ENCODE measurements around the gene MAPK7. TPM values are rescaled to one million over a fixed set of nuclear protein-coding genes. Genes with fewer than 3 reads are reported as not detected.

The MAPK7 gene
- polyA plus RNA-seq, 4 donors = 18.4 to 19.9 (median 18.8) TPM

- no peak for FAIRE-seq
Measured at GRCh38 chr17:19407601-19408345, 29.5 kb downstream of the MAPK7 start.

GRCh38 chr17:19408346-19408710, 30.0 kb downstream of the MAPK7 start:
- Histone ChIP-seq H3K9me3 (ENCODE audit: control insufficient read depth in 2 of 2, insufficient read depth in 1 of 2, low read depth in 1 of 2, low read length in 1 of 2) (no peaks in the 10 kb centered on the region), H3K36me3 (ENCODE audit: control insufficient read depth in 3 of 3, insufficient read depth in 2 of 3, low read depth in 1 of 3, low read length in 3 of 3) (no peaks in the 10 kb centered on the region), H3K4me3 (ENCODE audit: low read depth in 1 of 3, low read length in 3 of 3) (no peak overlapping the region), H3K27me3 (ENCODE audit: control insufficient read depth in 3 of 3, insufficient read depth in 3 of 3, low read length in 3 of 3) (peaks cover 0 to 13% (median 0%) of the 10 kb centered on the region in 3 donors), H3K4me1 (ENCODE audit: control insufficient read depth in 3 of 3, insufficient read depth in 2 of 3, low read depth in 1 of 3, low read length in 2 of 3) (no peaks in the 10 kb centered on the region), H3K27ac (ENCODE audit: low read depth in 1 of 3, low read length in 2 of 3) (no peak overlapping the region)
- WGBS, 3 donors = 90 to 97% (median 93%) methylated on average over 2 of the region's 2 CpGs
- no peak for FAIRE-seq
- no peak for DNase-seq

More at GRCh38 chr17:19407601-19408345, 29.5 kb downstream of the MAPK7 start:
- no peak overlapping the region for H3K27ac ChIP-seq (ENCODE audit: low read depth in 1 of 3, low read length in 2 of 3)
- no peaks in the 10 kb centered on the region for H3K36me3 ChIP-seq (ENCODE audit: control insufficient read depth in 3 of 3, insufficient read depth in 2 of 3, low read depth in 1 of 3, low read length in 3 of 3)
- 94 to 97% (median 94%) methylated on average over 10 of the region's 10 CpGs for WGBS, 3 donors
- H3K27me3 ChIP-seq (ENCODE audit: control insufficient read depth in 3 of 3, insufficient read depth in 3 of 3, low read length in 3 of 3) = peaks cover 0 to 13% (median 0%) of the 10 kb centered on the region in 3 donors
- no peaks in the 10 kb centered on the region for H3K9me3 ChIP-seq (ENCODE audit: control insufficient read depth in 2 of 2, insufficient read depth in 1 of 2, low read depth in 1 of 2, low read length in 1 of 2)
- H3K4me1 ChIP-seq (ENCODE audit: control insufficient read depth in 3 of 3, insufficient read depth in 2 of 3, low read depth in 1 of 3, low read length in 2 of 3) = no peaks in the 10 kb centered on the region
- no peak for DNase-seq
- no peak overlapping the region for H3K4me3 ChIP-seq (ENCODE audit: low read depth in 1 of 3, low read length in 3 of 3)

- no peaks in the 10 kb centered on the region for H3K9me3 ChIP-seq (ENCODE audit: control insufficient read depth in 2 of 2, insufficient read depth in 1 of 2, low read depth in 1 of 2, low read length in 1 of 2)
- H3K27ac ChIP-seq (ENCODE audit: low read depth in 1 of 3, low read length in 2 of 3) = no peak overlapping the region
- H3K36me3 ChIP-seq (ENCODE audit: control insufficient read depth in 3 of 3, insufficient read depth in 2 of 3, low read depth in 1 of 3, low read length in 3 of 3) = no peaks in the 10 kb centered on the region
- no peaks in the 10 kb centered on the region for H3K4me1 ChIP-seq (ENCODE audit: control insufficient read depth in 3 of 3, insufficient read depth in 2 of 3, low read depth in 1 of 3, low read length in 2 of 3)
- peaks cover 0 to 13% (median 0%) of the 10 kb centered on the region in 3 donors for H3K27me3 ChIP-seq (ENCODE audit: control insufficient read depth in 3 of 3, insufficient read depth in 3 of 3, low read length in 3 of 3)
- H3K4me3 ChIP-seq (ENCODE audit: low read depth in 1 of 3, low read length in 3 of 3) = no peak overlapping the region
- FAIRE-seq (no peak), DNase-seq (no peak)
- WGBS, 3 donors = 91 to 95% (median 93%) methylated on average over 3 of the region's 3 CpGs
Measured at GRCh38 chr17:19409066-19409465, 30.8 kb downstream of the MAPK7 start.

GRCh38 chr17:19409509-19409908, 31.2 kb downstream of the MAPK7 start:
- 68 to 84% (median 78%) methylated on average over 3 of the region's 3 CpGs for WGBS, 3 donors

GRCh38 chr17:19410091-19410490, 31.8 kb downstream of the MAPK7 start:
- Histone ChIP-seq H3K27me3 (ENCODE audit: control insufficient read depth in 3 of 3, insufficient read depth in 3 of 3, low read length in 3 of 3) (peaks cover 0 to 13% (median 0%) of the 10 kb centered on the region in 3 donors), H3K4me1 (ENCODE audit: control insufficient read depth in 3 of 3, insufficient read depth in 2 of 3, low read depth in 1 of 3, low read length in 2 of 3) (no peaks in the 10 kb centered on the region), H3K4me3 (ENCODE audit: low read depth in 1 of 3, low read length in 3 of 3) (no peak overlapping the region), H3K27ac (ENCODE audit: low read depth in 1 of 3, low read length in 2 of 3) (no peak overlapping the region), H3K9me3 (ENCODE audit: control insufficient read depth in 2 of 2, insufficient read depth in 1 of 2, low read depth in 1 of 2, low read length in 1 of 2) (no peaks in the 10 kb centered on the region), H3K36me3 (ENCODE audit: control insufficient read depth in 3 of 3, insufficient read depth in 2 of 3, low read depth in 1 of 3, low read length in 3 of 3) (peaks cover 0 to under 1% (median 0%) of the 10 kb centered on the region in 3 donors)
- FAIRE-seq (no peak), DNase-seq (no peak)
- WGBS, 3 donors = 79 to 87% (median 82%) methylated on average over 6 of the region's 6 CpGs

More at GRCh38 chr17:19409509-19409908, 31.2 kb downstream of the MAPK7 start:
- no peak for FAIRE-seq
- no peak for DNase-seq
- Histone ChIP-seq H3K9me3 (ENCODE audit: control insufficient read depth in 2 of 2, insufficient read depth in 1 of 2, low read depth in 1 of 2, low read length in 1 of 2) (no peaks in the 10 kb centered on the region), H3K4me3 (ENCODE audit: low read depth in 1 of 3, low read length in 3 of 3) (no peak overlapping the region), H3K27ac (ENCODE audit: low read depth in 1 of 3, low read length in 2 of 3) (no peak overlapping the region), H3K36me3 (ENCODE audit: control insufficient read depth in 3 of 3, insufficient read depth in 2 of 3, low read depth in 1 of 3, low read length in 3 of 3) (no peaks in the 10 kb centered on the region), H3K27me3 (ENCODE audit: control insufficient read depth in 3 of 3, insufficient read depth in 3 of 3, low read length in 3 of 3) (peaks cover 0 to 13% (median 0%) of the 10 kb centered on the region in 3 donors), H3K4me1 (ENCODE audit: control insufficient read depth in 3 of 3, insufficient read depth in 2 of 3, low read depth in 1 of 3, low read length in 2 of 3) (no peaks in the 10 kb centered on the region)

GRCh38 chr17:19410875-19411620, 32.8 kb downstream of the MAPK7 start, which contains the start of gene RNF112:
Gene RNF112, plus strand, starts transcription at chr17:19411232. Its CDS starts 177 bp downstream, at chr17:19411409.
- peaks cover 0 to 13% (median 0%) of the 10 kb centered on the region in 3 donors for H3K27me3 ChIP-seq (ENCODE audit: control insufficient read depth in 3 of 3, insufficient read depth in 3 of 3, low read length in 3 of 3)
- H3K9me3 ChIP-seq (ENCODE audit: control insufficient read depth in 2 of 2, insufficient read depth in 1 of 2, low read depth in 1 of 2, low read length in 1 of 2) = no peaks in the 10 kb centered on the region
- H3K4me3 ChIP-seq (ENCODE audit: low read depth in 1 of 3, low read length in 3 of 3) = peak within 1 kb of the TSS in 1 of 3 donors; percentile 23
- H3K4me1 ChIP-seq (ENCODE audit: control insufficient read depth in 3 of 3, insufficient read depth in 2 of 3, low read depth in 1 of 3, low read length in 2 of 3) = no peaks in the 10 kb centered on the region
- DNase-seq = no peak
- no peak for FAIRE-seq
- WGBS, 3 donors = 36 to 49% (median 43%) methylated on average over 23 of the region's 23 CpGs
- peaks cover 0 to 2% (median 0%) of the 10 kb centered on the region in 3 donors for H3K36me3 ChIP-seq (ENCODE audit: control insufficient read depth in 3 of 3, insufficient read depth in 2 of 3, low read depth in 1 of 3, low read length in 3 of 3)
- peak within 1 kb of the TSS in 1 of 3 donors; percentile 4 for H3K27ac ChIP-seq (ENCODE audit: low read depth in 1 of 3, low read length in 2 of 3)

GRCh38 chr17:19411631-19412030, 33.3 kb downstream of the MAPK7 start:
- Histone ChIP-seq H3K36me3 (ENCODE audit: control insufficient read depth in 3 of 3, insufficient read depth in 2 of 3, low read depth in 1 of 3, low read length in 3 of 3) (peaks cover 0 to 2% (median 0%) of the 10 kb centered on the region in 3 donors), H3K4me3 (ENCODE audit: low read depth in 1 of 3, low read length in 3 of 3) (no peak overlapping the region), H3K4me1 (ENCODE audit: control insufficient read depth in 3 of 3, insufficient read depth in 2 of 3, low read depth in 1 of 3, low read length in 2 of 3) (no peaks in the 10 kb centered on the region), H3K27ac (ENCODE audit: low read depth in 1 of 3, low read length in 2 of 3) (no peak overlapping the region), H3K9me3 (ENCODE audit: control insufficient read depth in 2 of 2, insufficient read depth in 1 of 2, low read depth in 1 of 2, low read length in 1 of 2) (no peaks in the 10 kb centered on the region), H3K27me3 (ENCODE audit: control insufficient read depth in 3 of 3, insufficient read depth in 3 of 3, low read length in 3 of 3) (peaks cover 0 to 13% (median 0%) of the 10 kb centered on the region in 3 donors)
- DNase-seq = no peak
- no peak for FAIRE-seq
- 67 to 75% (median 75%) methylated on average over 8 to 9 of the region's 9 CpGs for WGBS, 3 donors

GRCh38 chr17:19412510-19412909, 34.2 kb downstream of the MAPK7 start:
- no peak overlapping the region for H3K27ac ChIP-seq (ENCODE audit: low read depth in 1 of 3, low read length in 2 of 3)
- WGBS, 3 donors = 90 to 95% (median 91%) methylated on average over 16 of the region's 16 CpGs
- H3K27me3 ChIP-seq (ENCODE audit: control insufficient read depth in 3 of 3, insufficient read depth in 3 of 3, low read length in 3 of 3) = peaks cover 0 to 13% (median 0%) of the 10 kb centered on the region in 3 donors
- DNase-seq (no peak), FAIRE-seq (no peak)
- no peaks in the 10 kb centered on the region for H3K4me1 ChIP-seq (ENCODE audit: control insufficient read depth in 3 of 3, insufficient read depth in 2 of 3, low read depth in 1 of 3, low read length in 2 of 3)
- H3K9me3 ChIP-seq (ENCODE audit: control insufficient read depth in 2 of 2, insufficient read depth in 1 of 2, low read depth in 1 of 2, low read length in 1 of 2) = no peaks in the 10 kb centered on the region
- H3K4me3 ChIP-seq (ENCODE audit: low read depth in 1 of 3, low read length in 3 of 3) = no peak overlapping the region
- peaks cover 0 to 2% (median 0%) of the 10 kb centered on the region in 3 donors for H3K36me3 ChIP-seq (ENCODE audit: control insufficient read depth in 3 of 3, insufficient read depth in 2 of 3, low read depth in 1 of 3, low read length in 3 of 3)

All from small intestine (tissue), 7 donors.